Measurements from ENCODE around the gene CCL18. TPM values are rescaled to one million over a fixed set of nuclear protein-coding genes. Genes with fewer than 3 reads are reported as not detected.
"Not testable (repeated sequence)": the region's sequence is repeated elsewhere in the genome, so short reads cannot be mapped to it uniquely, and the experiment has no call there.

CCL18 gene
- total and polyA plus RNA-seq, 2 of the 8 experiments (the other 6 are each of a cell fraction or from before 2014, with no cell fraction given), result not detected

DNA sequence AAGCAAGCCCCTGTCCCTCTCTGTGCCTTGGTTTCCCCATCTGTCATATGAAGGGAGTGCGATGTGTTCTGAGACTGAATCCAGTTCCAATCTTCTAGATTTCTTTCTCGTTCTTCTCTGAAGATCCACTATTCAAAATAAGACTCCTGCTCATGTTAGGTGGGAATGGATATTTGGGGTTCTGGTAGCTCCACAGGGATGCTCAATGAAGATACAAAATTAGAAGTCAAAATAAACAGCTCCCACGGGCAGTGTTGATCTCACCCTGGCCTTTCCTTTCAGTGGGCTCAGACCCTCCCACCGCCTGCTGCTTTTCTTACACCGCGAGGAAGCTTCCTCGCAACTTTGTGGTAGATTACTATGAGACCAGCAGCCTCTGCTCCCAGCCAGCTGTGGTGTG is 40.2 kb downstream of the CCL18 start:
- WGBS, 2 experiments (ENCODE audit: extremely low coverage in 1 of 2, insufficient coverage in 1 of 2, insufficient read length in 1 of 2, insufficient replicate concordance in 2 of 2, low coverage in 1 of 2, low lambda C conversion rate in 2 of 2, missing lambda C conversion rate in 1 of 2), result 83% methylated on average over 3 of the region's 7 CpGs; no CpG with 5 or more reads in 1 of the 2 experiments
- H3K14ac ChIP-seq (ENCODE audit: insufficient read length); H3K36me3 ChIP-seq (ENCODE audit: control insufficient read depth in 2 of 4, insufficient read depth in 4 of 4, low read length in 3 of 4); H3K79me2 ChIP-seq (ENCODE audit: control insufficient read depth in 1 of 2, insufficient read depth in 2 of 2, low read length in 2 of 2); H4K20me1 ChIP-seq (replicated peaks in 1 of 2; ENCODE audit: control insufficient read depth in 1 of 2, insufficient read depth in 2 of 2, low read length in 2 of 2); POLR2A ChIA-PET (ENCODE audit: partially characterized antibody); H4K5ac ChIP-seq (ENCODE audit: insufficient read length, low read depth, low read length); H3K4me1 ChIP-seq (replicated peaks in 1 of 4; ENCODE audit: control insufficient read depth in 3 of 4, insufficient read depth in 4 of 4, low read length in 3 of 4); H3K4ac ChIP-seq (replicated peaks; ENCODE audit: insufficient read length, low read depth, low read length); H3K9me3 ChIP-seq (ENCODE audit: insufficient read depth in 2 of 2, low read depth in 1 of 2, low read length in 1 of 2); H3K79me1 ChIP-seq (ENCODE audit: low read depth, low read length); H3K9ac ChIP-seq (replicated peaks in 1 of 4; ENCODE audit: extremely low read depth in 1 of 4, low read depth in 3 of 4, low read length in 3 of 4); H4K91ac ChIP-seq (replicated peaks; ENCODE audit: insufficient read length, low read length); H2BK120ac ChIP-seq (replicated peaks; ENCODE audit: low read depth, low read length); H2BK15ac ChIP-seq (ENCODE audit: low read length); H2BK5ac ChIP-seq (ENCODE audit: low read depth, low read length); H3K27me3 ChIP-seq (replicated peaks in 1 of 4; ENCODE audit: control insufficient read depth in 3 of 4, extremely low read depth in 1 of 4, insufficient read depth in 3 of 4, low read length in 3 of 4); H3K23me2 ChIP-seq (ENCODE audit: low read depth, low read length); H3K4me2 ChIP-seq (ENCODE audit: insufficient read depth in 1 of 2, low read depth in 2 of 2, low read length in 2 of 2); H3K4me3 ChIP-seq (ENCODE audit: extremely low read depth in 1 of 4, insufficient read depth in 2 of 4, low read depth in 3 of 4, low read length in 4 of 4); H3K27ac ChIP-seq (ENCODE audit: low read depth, low read length); H2AFZ ChIP-seq (ENCODE audit: low read length); H3K56ac ChIP-seq (replicated peaks; ENCODE audit: insufficient read length, low read depth, low read length); DNase-seq (ENCODE audit: low read depth in 1 of 2, low spot score in 2 of 2); H3K23ac ChIP-seq (ENCODE audit: insufficient read length); H2BK12ac ChIP-seq (ENCODE audit: low read depth, low read length); FAIRE-seq; H2AK5ac ChIP-seq (ENCODE audit: low read depth, low read length); H4K8ac ChIP-seq (ENCODE audit: extremely low read depth, insufficient read depth, low read length); H3K18ac ChIP-seq (ENCODE audit: extremely low read depth, low read length); H2BK20ac ChIP-seq (ENCODE audit: low read length); CTCF ChIA-PET (ENCODE audit: partially characterized antibody): not testable (repeated sequence)

Data from H1 (cell line).